GM18505 (cell line): ENCODE results near the gene ATXN2.
"Not testable (repeated sequence)": the region's sequence is repeated elsewhere in the genome, so short reads cannot be mapped to it uniquely, and the experiment has no call there.

ENCODE experiments used
- ATAC-seq: cut with Tn5 transposase; IDR thresholded peaks from one replicate; pipeline ENCODE4 v1.9.1; 2021; ENCODE audit not compliant: unreplicated experiment
- POLR2A ChIP-seq: IDR thresholded peaks from 4 replicates; pipeline ENCODE4 v1.6.1; 2011; ENCODE audit warnings: borderline replicate concordance; ENCODE audit not compliant: insufficient read depth, insufficient read length; ENCODE audit errors: extremely low read depth

ATXN2 gene

GRCh38 chr12:111482462-111482861 lies 116.7 kb downstream of the ATXN2 start:
- TF ChIP-seq POLR2A: no peak
- ATAC-seq: no peak

GRCh38 chr12:111471236-111471635 lies 127.9 kb downstream of the ATXN2 start:
- no peak for TF ChIP-seq POLR2A

GRCh38 chr12:111469401-111469800 lies 129.7 kb downstream of the ATXN2 start:
- TF ChIP-seq POLR2A: no peak
- ATAC-seq: no peak

More at GRCh38 chr12:111471236-111471635, 127.9 kb downstream of the ATXN2 start:
- no peak for ATAC-seq

DNA sequence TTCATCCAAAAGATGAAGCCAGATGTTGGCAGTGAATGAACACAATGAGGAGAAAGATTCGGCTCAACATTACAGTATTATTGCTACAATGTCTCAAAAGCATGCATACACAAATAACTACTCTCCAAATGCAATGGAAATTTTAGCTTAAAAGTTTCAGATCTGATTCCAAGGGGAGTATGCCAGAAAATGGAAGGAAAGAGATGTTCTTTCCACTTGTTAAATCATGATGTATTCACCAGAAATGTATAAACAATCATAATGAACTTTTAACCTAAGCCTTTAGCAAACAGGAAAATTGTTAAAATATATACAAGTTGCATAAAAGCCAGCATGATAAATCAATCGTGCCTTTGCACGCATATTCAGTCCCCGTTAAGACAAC lies 131.3 kb downstream of the ATXN2 start:
- TF ChIP-seq POLR2A: no peak
- ATAC-seq: no peak

DNA sequence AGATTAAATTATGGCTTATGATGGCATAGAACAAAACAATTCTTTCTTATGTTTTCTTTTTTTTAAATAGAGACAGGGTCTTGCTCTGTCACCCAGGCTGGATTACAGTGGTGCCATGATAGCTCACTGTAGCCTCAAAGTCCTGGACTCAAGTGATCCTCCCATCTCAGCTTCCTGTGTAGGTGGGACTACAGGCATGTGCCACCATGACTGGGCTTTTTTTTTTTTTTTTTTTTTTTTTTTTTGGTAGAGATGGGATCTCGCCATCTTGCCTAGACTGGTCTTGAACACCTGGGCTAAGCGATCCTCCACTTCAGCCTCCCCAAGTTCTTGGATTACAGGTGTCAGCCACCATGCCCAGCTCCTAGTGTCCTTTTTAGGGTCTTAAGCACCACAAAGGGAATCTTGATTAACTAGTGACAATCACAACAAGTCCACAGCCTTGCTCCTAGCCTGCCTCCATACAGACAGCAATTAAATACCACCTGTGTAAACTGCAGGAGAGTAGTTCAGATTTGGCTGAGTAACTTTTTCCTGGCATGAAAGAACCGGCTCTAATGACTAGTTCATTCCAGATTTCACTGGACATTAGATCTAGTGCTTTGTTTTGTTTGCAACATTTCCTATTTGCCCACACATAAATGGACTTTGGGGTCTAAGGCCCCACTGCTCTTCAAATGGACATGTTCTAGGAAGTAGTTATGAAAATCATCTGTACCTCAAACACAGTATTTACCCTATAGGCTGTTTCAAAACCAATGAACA lies 131.8 kb downstream of the ATXN2 start:
- TF ChIP-seq POLR2A: no peak
- ATAC-seq: no peak

DNA sequence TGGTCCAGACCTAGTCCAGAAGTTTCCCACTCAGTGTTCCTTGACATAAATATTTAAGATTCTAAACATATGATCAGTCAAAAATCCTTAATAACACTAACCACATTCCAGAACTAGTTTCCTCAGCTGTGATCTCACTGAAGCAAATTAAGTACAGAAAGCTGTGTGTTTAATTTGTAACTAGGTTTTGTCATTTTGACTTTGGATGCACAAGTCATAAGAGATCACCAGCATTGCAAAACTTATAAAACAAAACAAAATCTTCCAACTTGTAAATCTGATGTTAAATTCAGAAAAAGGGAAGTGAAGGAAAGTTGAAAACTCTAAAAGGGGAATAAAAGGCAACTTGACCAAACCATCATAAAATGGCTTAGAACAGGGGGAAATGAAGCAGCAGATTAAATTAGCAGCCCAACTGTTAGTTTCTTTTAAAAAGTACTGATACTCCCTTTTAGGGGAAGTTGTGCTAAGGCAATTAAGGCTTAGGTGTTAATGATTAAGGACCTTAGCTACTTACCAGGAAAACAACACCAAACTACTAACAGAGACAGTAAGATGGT lies 136.8 kb downstream of the ATXN2 start:
- no peak for ATAC-seq
- TF ChIP-seq POLR2A: no peak

DNA sequence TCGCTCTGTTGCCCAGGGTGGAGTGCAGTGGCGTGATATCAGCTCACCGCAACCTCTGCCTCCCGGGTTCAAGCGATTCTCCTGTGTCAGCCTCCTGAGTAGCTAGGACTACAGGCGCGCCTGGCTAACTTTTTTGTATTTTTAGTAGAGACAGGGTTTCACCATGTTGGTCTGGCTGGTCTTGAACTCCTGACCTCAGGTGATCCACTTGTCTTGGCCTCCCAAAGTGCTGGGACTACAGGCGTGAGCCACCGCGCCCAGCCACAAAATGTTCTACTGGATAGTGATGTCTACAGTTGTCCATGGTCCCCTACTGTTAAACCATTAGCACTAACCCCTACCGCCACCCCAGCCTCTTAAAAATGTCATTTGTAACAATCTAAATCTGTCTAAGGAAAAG lies 139.0 kb downstream of the ATXN2 start:
- not testable (repeated sequence) for ATAC-seq

- ATAC-seq: no peak
- TF ChIP-seq POLR2A: no peak
Observed at GRCh38 chr12:111458546-111459172, 140.5 kb downstream of the ATXN2 start.

GRCh38 chr12:111457577-111457976 lies 141.5 kb downstream of the ATXN2 start:
- no peak for ATAC-seq
- TF ChIP-seq POLR2A: no peak

DNA sequence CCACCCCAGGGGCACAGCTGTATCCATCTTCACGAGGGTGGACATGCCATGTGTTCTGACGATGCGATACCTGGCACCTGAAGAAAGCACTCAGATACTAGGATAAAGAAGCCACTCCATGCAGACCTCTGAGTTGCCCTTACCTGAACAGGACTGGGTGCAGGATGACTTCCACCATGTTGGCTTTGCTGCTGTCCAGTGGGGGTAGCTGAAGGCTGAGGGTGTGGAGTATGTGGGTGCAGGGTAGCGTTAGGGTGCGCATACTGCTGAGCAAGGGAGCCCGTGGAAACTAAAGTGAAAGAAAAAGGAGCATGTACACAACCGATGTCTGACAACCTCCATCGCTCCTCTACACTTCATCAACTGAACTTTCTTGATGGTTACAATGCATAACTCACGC lies 142.0 kb downstream of the ATXN2 start:
- TF ChIP-seq POLR2A: no peak
- ATAC-seq: no peak

GRCh38 chr12:111455448-111456320 lies 143.4 kb downstream of the ATXN2 start:
- no peak for TF ChIP-seq POLR2A
- ATAC-seq: no peak

- TF ChIP-seq POLR2A: no peak
Observed at GRCh38 chr12:111454716-111455447, 144.2 kb downstream of the ATXN2 start.

GRCh38 chr12:111454311-111454710 lies 144.8 kb downstream of the ATXN2 start:
- no peak for TF ChIP-seq POLR2A
- no peak for ATAC-seq

More at GRCh38 chr12:111454716-111455447, 144.2 kb downstream of the ATXN2 start:
- no peak for ATAC-seq
